GM18861 (cell line): ENCODE measurements around the gene PDAP1.
"Not testable (repeated sequence)": the region's sequence is repeated elsewhere in the genome, so short reads cannot be mapped to it uniquely, and the experiment has no call there.

Experiments used
- ATAC-seq: cut with Tn5 transposase; IDR thresholded peaks from one replicate; pipeline ENCODE4 v1.9.1; 2021; ENCODE audit not compliant: unreplicated experiment

The PDAP1 gene

DNA sequence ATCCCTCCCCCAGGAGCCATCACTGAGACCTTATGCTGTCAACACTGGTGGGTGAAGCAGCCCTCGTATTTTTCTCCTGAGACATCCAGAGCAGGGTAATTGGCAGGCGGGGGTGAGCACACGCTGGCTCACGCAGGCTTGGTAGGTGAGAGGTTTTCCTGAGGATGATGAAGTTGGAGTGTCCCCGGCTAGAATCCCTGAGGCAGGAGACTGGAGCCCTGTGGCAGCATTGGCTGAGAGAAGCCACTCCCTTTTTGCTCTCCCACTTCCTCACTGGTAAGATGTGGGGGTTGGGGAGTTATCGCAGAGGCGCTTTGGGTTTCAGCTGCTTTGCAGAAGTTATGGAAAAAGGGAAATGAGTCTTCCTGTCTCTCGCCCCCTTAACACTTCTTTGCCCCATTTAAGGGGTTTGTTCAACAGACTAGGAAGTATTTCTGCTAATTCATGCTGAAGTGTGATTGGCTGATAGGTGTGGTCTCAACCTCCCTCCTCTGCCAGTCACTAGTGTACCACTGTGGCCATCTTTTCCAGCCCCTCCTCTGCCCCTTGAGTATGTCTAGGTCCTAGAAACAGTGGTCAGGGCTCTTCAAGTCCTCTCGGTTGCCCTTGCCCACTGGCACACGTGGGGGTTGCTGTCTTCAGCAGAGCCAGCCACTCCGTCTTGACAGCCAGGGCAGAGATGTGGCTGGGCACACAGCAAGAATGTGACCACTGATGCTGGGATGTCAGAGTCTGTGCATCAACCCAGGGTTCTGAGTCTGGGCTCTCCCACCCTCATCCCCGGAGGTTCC lies 28.2 kb downstream of the PDAP1 start:
- peak; percentile 31 for ATAC-seq

DNA sequence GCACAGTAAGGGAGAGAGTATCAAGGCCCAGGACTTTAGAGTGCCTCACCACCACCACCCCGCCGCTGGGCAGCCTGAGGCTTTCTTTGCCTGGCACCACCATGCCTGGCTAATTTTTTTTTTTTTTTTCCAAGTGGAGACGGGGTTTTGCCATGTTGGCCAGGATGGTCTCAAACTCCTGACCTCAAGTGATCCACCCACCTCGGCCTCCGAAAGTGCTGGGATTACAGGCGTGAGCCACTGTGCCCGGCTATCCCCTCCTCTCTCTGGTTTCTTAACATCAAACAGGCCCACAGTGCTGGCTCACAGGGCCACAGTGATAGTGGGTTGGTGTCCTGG lies 28.7 kb downstream of the PDAP1 start:
- not testable (repeated sequence) for ATAC-seq

GRCh38 chr7:99379043-99379577 lies 29.3 kb downstream of the PDAP1 start:
- ATAC-seq: no peak

GRCh38 chr7:99375070-99375807 lies 33.2 kb downstream of the PDAP1 start:
- ATAC-seq: peak; percentile 35

DNA sequence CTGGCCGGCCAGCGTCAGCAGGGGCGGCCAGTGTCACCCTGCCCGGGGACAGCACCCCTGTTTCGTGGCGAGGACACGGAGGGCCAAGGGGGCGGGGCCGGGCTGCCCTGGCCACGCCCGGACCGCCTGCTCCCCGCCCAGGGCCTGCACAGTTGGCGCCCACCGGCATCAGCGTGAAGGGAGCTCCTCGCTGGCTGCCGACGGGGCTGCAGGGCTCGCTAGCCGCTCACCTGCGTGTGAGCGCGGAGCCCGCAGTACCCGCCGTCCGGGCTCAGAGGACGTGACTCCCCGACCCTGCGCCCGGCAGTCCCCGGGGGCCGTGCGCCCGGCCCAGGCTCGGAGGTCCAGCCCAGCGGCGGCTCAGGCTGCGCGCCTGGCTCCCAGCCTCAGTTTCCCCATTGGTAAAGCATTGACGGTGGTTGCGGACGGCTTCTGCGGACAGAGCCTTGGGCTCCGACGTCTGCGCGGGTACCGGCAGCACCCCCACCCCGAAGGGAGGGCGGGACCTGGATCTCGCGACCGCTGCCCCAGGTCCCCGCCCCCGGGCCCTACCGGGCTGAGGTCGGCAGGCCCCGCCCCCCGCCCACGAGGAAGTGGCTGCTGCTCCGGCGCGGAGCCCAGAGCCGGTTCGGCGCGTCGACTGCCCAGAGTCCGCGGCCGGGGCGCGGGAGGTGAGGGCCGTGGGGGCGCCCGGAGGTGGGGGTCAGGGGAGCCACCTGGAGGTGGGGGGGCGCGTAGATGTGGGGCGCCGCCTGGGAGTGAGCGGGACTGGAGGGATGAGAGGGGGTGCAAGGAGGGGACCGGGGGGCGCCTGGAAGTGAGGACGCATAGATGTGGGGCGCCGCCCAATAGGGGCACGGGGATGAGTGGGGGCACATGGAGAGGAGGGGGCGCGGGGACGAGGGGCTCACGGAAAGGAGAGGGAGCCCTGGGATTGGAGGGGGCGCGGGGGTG lies 34.0 kb downstream of the PDAP1 start, which contains the start of gene ARPC1B:
TSS of gene ARPC1B (plus strand) at position 620 of the 954 bp plus-strand sequence. CDS start 10,985 bp downstream, outside the sequence.
- ATAC-seq: peak; percentile 38

DNA sequence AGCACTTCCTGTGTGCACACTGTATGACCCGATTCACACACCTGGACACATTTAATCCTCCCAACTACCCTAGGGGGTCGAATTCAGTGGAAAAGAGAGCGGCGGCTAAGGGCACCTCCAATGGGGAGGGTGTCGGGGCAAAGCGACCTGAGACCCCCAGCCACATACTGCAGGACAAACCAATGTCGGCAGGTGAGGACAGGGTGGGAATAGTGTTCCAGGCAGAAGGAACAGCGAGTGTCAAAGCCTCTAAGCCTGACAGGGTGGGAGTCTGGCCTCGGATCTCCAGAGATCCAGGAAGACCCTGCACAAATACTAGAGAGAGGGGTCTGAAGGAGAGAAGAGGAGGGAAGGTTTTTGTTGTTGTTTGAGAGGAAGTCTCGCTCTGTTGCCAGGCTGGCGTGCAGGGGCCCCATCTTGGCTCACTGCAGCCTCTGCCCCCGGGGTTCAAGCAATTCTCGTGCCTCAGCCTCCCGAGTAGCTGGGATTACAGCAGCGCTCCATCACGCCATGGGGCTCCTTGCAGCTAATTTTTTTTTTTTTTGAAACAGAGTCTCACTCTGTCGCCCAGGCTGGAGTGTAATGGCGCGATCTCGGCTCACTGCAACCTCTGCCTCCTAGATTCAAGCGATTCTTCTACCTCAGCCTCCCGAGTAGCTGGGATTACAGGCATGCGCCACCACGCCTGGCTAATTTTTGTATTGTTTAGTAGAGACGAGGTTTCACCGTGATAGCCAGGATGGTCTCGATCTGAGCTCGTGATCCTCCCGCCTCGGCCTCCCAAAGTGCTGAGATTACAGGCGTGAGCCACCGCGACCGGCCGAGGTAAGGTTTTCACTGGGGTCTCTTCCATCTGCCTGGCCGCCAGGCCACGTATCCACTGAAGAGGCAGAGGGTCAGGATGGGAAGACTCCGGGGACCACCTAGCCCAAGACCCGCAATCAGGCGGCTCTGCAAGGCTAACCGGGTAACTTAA lies 35.0 kb downstream of the PDAP1 start:
- no peak for ATAC-seq

DNA sequence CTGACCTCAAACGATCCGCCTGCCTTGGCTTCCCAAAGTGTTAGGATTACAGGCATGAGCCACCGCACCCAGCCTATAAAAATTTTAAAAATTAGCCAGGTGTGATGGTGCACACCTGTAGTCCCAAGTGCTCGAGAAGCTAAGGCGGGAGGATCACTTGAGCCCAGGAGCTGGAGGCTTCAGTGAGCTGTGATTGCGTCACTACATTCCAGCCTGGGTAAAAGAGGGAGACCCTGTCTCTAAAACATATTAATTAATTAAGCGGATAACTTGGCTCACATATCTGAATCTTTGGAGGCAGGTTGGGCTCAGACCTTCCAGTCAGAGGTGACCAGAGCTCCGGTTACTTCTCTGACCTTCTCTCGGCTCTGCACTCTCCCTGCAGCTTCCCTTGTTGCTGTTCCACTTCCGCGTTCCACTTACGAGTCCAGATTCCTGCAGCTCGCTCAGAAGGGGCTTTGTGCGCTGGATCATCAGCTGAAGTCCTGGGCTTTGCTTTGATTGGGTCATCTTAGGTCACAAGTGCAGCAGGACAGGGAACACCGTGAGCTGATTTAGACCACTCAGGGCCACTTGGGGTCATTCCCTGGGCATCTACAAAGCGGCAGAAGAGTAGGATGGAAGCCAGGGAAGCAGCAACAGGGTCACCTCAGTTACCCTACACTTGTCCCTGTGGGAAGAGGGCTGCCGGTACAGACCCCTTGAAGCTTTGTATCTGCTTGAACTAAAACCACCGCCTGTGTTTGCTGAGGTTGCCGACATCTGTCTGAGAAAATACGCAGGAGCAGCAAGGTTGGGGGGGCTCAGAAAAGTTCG lies 35.9 kb downstream of the PDAP1 start:
- ATAC-seq: no peak

DNA sequence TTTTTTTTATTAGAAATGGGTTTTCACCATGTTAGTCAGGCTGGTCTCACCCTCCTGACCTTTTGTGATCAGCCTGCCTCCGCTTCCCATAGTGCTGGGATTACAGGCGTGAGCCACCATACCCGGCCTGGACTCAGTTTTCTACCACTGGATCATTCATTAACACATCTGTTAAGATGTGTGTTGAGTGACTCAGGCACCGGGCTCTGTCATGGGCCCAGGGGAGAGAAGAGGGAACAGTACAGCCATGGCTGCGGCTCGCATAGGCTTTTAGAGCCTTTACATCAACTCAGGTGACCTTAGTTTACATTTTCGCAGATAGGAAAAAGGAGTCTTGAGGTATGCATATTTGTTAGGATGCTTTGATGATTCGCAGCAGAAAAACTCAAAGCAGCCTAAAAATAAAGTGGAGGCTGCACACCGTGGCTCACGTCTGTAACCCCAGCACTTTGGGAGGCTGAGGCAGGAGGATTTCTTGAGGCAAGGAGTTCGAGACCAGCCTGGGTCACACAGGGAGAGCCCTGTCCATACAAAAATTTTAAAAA lies 36.9 kb downstream of the PDAP1 start:
- ATAC-seq: no peak

GRCh38 chr7:99369767-99370391 lies 38.5 kb downstream of the PDAP1 start:
- no peak for ATAC-seq

DNA sequence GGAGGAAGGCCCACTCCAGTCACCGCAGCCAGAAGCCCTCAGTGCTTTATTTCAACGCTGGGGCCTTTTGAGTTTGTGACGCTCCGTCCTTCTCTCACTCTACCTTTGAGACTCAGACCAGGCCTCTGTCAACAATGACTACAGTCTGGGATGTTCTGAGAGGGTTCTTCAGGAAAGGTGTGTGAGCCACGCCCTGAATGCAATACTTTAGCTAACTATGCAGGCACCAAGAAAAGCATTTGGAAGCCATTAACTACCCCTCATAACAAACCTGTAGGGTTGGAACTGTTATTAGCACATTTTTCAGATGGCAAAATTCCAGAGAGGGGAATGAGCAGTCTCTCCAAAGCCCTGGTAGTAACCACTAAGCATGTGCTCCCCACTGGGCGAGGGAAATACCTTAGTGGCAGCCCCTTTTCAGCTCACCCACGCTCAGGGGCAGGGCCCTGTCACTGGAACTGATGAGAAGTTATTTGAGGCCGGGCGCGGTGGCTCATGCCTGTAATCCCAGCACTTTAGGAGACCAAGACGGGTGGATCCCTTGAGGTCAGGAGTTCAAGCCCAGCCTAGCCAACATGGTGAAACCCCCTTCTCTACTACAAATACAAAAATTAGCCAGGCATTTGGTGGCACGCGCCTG lies 39.5 kb downstream of the PDAP1 start:
- ATAC-seq: no peak

- no peak for ATAC-seq
Measured at GRCh38 chr7:99366646-99367045, 41.8 kb downstream of the PDAP1 start.

- no peak for ATAC-seq
Measured at GRCh38 chr7:99365318-99366141, 42.9 kb downstream of the PDAP1 start.

- ATAC-seq: no peak
Measured at GRCh38 chr7:99363286-99363685, 45.1 kb downstream of the PDAP1 start.

DNA sequence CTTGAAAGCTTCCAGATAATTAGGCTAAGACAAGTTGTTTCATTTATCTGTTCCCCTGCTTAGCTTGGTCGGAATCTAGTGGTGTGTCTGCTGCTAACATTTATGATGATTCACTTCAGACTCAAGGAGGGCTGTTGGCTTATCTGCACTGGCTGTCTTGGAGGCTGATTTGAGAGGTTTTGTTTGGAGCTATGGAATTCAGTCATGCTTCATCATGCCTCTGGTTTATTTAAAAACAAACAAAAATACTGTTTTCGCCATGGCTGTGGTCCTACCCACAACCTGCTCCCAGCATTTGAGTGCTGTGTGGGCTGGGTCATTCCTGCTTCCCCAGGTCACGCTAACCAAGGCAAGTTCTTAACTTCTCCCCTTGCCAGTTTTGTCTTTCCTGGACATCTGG lies 45.6 kb downstream of the PDAP1 start:
- no peak for ATAC-seq

DNA sequence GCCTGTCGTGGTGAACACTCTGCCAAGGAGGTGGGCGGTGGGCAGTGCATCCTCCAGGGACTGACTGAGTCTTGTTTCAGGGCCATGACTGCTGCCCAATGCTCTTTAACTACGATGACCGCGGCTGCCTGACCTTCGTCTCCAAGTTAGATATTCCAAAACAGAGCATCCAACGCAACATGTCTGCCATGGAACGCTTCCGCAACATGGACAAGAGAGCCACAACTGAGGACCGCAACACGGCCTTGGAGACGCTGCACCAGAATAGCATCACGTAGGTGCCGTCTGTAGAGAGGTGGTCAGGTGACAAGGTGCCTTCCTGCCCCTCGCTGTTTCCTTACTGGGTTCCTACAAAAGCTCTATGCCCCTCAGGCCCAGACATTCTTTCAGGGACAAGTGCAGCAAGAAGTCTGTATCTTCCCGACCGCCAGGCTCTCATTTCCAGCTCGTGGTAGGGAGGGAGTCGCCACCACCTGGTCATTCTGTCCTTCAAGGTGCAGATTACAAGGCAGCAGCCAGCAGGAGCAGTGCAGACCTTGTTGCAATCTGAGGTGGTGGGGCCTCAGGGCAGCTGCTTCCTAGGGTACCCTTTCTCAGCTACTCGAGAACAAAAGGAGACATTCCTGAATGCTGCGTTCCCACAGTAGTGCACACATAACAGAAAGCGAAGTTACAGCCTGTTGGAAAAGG lies 48.8 kb downstream of the PDAP1 start:
- no peak for ATAC-seq

DNA sequence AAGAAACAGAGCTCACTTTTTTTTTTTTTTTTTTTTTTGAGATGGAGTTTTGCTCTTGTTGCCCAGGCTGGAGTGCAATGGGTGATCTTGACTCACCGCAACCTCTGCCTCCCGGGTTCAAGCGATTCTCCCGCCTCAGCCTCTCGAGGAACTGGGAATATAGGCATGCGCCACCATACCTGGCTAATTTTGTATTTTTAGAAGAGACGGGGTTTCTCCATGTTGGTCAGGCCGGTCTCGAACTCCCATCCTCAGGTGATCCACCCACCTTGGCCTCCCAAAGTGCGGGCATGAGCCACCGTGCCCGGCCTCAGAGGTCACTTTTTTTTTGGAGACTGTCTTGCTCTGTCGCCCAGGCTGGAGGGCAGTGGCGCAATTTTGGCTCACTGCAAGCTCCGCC lies 49.9 kb downstream of the PDAP1 start:
- ATAC-seq: not testable (repeated sequence)
